ENCODE results near the gene SCGB2B2.

Gene SCGB2B2

DNA sequence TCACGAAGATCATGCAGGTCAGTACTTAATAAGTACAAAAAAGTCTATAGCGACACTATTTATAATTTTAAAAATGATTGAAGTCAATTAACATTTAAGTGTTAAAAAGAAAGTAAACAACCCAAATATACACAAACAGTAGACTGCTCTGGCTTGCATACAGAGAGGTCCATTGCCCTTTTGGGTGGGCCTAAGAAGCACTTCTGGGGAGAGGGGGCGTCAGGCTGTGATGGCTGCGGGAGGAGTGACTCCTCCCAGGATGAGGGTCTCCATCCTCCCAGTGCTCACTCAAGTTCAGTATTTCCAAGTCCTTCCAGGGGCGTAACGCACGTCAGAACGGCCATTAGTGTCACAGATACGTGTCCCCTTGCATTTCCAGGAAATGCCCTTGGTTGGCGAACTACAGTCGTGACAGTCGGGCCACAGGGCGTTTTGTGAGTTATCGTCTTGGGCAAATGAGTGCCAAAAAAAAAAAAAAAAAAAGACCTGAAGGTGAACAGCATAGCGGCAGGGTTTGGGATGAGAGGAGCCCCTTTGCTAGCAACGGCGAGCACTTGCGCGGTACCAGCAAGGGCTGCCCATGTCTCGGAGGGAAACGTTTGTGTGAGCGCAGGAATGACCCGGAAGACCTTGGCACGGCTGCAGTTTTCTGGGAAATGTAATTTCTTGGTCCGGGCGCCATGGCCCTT, at the start of gene SCGB2B2 (continued):
- TF ChIP-seq, protein P1, sequence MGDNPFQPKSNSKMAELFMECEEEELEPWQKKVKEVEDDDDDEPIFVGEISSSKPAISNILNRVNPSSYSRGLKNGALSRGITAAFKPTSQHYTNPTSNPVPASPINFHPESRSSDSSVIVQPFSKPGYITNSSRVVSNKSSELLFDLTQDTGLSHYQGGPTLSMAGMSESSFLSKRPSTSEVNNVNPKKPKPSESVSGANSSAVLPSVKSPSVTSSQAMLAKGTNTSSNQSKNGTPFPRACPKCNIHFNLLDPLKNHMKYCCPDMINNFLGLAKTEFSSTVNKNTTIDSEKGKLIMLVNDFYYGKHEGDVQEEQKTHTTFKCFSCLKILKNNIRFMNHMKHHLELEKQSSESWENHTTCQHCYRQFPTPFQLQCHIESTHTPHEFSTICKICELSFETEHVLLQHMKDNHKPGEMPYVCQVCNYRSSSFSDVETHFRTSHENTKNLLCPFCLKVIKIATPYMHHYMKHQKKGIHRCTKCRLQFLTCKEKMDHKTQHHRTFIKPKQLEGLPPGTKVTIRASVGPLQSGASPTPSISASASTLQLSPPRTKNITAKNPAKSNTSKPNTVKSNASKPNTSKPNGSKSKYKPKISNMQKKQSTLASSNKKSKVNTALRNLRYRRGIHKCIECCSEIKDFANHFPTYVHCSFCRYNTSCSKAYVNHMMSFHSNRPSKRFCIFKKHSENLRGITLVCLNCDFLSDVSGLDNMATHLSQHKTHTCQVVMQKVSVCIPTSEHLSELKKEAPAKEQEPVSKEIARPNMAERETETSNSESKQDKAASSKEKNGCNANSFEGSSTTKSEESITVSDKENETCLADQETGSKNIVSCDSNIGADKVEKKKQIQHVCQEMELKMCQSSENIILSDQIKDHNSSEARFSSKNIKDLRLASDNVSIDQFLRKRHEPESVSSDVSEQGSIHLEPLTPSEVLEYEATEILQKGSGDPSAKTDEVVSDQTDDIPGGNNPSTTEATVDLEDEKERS (tag by site-specific recombination; IDR thresholded peaks at IDR 0.05), result peak; percentile 98; the same call in 1 of the 2 replicates
- TF ChIP-seq ZXDB (tag by site-specific recombination; IDR thresholded peaks at IDR 0.05) (peak; percentile 100), ZSCAN16 (tag by site-specific recombination; IDR thresholded peaks at IDR 0.05) (peak; percentile 84; the same call in 1 of the 2 replicates), ZNF776 (tag by site-specific recombination; IDR thresholded peaks at IDR 0.05; ENCODE audit: borderline replicate concordance) (no peak), SP7 (tag by site-specific recombination; IDR thresholded peaks at IDR 0.05) (peak; percentile 96), ZNF510 (tag by site-specific recombination; IDR thresholded peaks at IDR 0.05; ENCODE audit: insufficient replicate concordance) (no peak), ZNF561 (tag by site-specific recombination; IDR thresholded peaks at IDR 0.05; ENCODE audit: borderline replicate concordance) (peak; percentile 94), TCF7L2 (IDR thresholded peaks at IDR 0.05; ENCODE audit: borderline replicate concordance, low read depth, low read length) (no peak), SCRT1 (tag by site-specific recombination; IDR thresholded peaks at IDR 0.05; ENCODE audit: borderline replicate concordance) (no peak; the same call in 1 of the 2 replicates), ZNF138 (tag by site-specific recombination; IDR thresholded peaks at IDR 0.05; ENCODE audit: borderline replicate concordance) (no peak), ZNF114 (tag by site-specific recombination; IDR thresholded peaks at IDR 0.05) (no peak), ZBTB20 (tag by site-specific recombination; IDR thresholded peaks at IDR 0.05) (peak; percentile 87; the same call in 1 of the 2 replicates), ZNF621 (tag by site-specific recombination; IDR thresholded peaks at IDR 0.05) (no peak), ZNF221 (tag by site-specific recombination; IDR thresholded peaks at IDR 0.05; ENCODE audit: borderline replicate concordance) (0 out of 2 replicates have a peak, but pooled peaks have one; percentile 21), ZNF837 (tag by site-specific recombination; IDR thresholded peaks at IDR 0.05) (no peak), ZNF175 (tag by site-specific recombination; IDR thresholded peaks at IDR 0.05) (no peak), KLF10 (tag by site-specific recombination; IDR thresholded peaks at IDR 0.05) (peak; percentile 15; the same call in 1 of the 2 replicates), ZNF155 (tag by site-specific recombination; IDR thresholded peaks at IDR 0.05) (no peak), ZFP37 (tag by site-specific recombination; IDR thresholded peaks at IDR 0.05) (peak; percentile 96), ZNF768 (tag by site-specific recombination; IDR thresholded peaks at IDR 0.05) (no peak), ZNF416 (tag by site-specific recombination; IDR thresholded peaks at IDR 0.05) (peak; percentile 73; the same call in 1 of the 2 replicates), MYNN (tag by site-specific recombination; IDR thresholded peaks at IDR 0.05; ENCODE audit: borderline replicate concordance) (no peak; the same call in 1 of the 2 replicates), SCRT2 (tag by site-specific recombination; IDR thresholded peaks at IDR 0.05) (no peak; the same call in 1 of the 2 replicates), ZNF350 (tag by site-specific recombination; IDR thresholded peaks at IDR 0.05) (peak; percentile 81)
- TF ChIP-seq, protein P2, sequence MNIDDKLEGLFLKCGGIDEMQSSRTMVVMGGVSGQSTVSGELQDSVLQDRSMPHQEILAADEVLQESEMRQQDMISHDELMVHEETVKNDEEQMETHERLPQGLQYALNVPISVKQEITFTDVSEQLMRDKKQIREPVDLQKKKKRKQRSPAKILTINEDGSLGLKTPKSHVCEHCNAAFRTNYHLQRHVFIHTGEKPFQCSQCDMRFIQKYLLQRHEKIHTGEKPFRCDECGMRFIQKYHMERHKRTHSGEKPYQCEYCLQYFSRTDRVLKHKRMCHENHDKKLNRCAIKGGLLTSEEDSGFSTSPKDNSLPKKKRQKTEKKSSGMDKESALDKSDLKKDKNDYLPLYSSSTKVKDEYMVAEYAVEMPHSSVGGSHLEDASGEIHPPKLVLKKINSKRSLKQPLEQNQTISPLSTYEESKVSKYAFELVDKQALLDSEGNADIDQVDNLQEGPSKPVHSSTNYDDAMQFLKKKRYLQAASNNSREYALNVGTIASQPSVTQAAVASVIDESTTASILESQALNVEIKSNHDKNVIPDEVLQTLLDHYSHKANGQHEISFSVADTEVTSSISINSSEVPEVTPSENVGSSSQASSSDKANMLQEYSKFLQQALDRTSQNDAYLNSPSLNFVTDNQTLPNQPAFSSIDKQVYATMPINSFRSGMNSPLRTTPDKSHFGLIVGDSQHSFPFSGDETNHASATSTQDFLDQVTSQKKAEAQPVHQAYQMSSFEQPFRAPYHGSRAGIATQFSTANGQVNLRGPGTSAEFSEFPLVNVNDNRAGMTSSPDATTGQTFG (tag by site-specific recombination; IDR thresholded peaks at IDR 0.05; ENCODE audit: borderline replicate concordance), result peak; percentile 73; the same call in 1 of the 2 replicates
- TF ChIP-seq, protein P3, sequence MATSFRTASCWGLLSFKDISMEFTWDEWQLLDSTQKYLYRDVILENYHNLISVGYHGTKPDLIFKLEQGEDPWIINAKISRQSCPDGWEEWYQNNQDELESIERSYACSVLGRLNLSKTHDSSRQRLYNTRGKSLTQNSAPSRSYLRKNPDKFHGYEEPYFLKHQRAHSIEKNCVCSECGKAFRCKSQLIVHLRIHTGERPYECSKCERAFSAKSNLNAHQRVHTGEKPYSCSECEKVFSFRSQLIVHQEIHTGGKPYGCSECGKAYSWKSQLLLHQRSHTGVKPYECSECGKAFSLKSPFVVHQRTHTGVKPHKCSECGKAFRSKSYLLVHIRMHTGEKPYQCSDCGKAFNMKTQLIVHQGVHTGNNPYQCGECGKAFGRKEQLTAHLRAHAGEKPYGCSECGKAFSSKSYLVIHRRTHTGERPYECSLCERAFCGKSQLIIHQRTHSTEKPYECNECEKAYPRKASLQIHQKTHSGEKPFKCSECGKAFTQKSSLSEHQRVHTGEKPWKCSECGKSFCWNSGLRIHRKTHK (tag by site-specific recombination; IDR thresholded peaks at IDR 0.05), result no peak
- TF ChIP-seq, protein P4, sequence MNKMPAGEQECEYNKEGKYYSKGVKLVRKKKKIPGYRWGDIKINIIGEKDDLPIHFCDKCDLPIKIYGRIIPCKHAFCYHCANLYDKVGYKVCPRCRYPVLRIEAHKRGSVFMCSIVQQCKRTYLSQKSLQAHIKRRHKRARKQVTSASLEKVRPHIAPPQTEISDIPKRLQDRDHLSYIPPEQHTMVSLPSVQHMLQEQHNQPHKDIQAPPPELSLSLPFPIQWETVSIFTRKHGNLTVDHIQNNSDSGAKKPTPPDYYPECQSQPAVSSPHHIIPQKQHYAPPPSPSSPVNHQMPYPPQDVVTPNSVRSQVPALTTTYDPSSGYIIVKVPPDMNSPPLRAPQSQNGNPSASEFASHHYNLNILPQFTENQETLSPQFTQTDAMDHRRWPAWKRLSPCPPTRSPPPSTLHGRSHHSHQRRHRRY (tag by site-specific recombination; IDR thresholded peaks at IDR 0.05), result peak; percentile 91; the same call in 1 of the 2 replicates
- TF ChIP-seq, protein P5, sequence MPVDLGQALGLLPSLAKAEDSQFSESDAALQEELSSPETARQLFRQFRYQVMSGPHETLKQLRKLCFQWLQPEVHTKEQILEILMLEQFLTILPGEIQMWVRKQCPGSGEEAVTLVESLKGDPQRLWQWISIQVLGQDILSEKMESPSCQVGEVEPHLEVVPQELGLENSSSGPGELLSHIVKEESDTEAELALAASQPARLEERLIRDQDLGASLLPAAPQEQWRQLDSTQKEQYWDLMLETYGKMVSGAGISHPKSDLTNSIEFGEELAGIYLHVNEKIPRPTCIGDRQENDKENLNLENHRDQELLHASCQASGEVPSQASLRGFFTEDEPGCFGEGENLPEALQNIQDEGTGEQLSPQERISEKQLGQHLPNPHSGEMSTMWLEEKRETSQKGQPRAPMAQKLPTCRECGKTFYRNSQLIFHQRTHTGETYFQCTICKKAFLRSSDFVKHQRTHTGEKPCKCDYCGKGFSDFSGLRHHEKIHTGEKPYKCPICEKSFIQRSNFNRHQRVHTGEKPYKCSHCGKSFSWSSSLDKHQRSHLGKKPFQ (tag by site-specific recombination; IDR thresholded peaks at IDR 0.05), result no peak; the same call in 1 of the 2 replicates

All from HEK293 (cell line).